G401 (cell line): Measurements from ENCODE around the gene GOLT1A. TPM values are rescaled to one million over a fixed set of nuclear protein-coding genes. Genes with fewer than 3 reads are reported as not detected.
A peak's percentile ranks its signal among the peaks of the same experiment; 100 is the strongest.

Experiments used
- DNase-seq: peaks from one replicate; pipeline ENCODE4 v3.0.0-alpha.2; 2015; ENCODE audit warnings: low spot score
- in situ Hi-C: cut with HindIII; loops from 2 replicates; pipeline ENCODE4 v1.10.0; 2016; ENCODE audit warnings: low sequenced_read_pairs, mixed read lengths
- total RNA-seq: library from RNA; depleted of rRNA; stranded (reverse); fragments of >200 nt; shearing (Covaris generic); gene quantifications from 2 replicates; pipeline ENCODE4 v1.2.3, GENCODE V29; 2014

The GOLT1A gene
- total RNA-seq, 1 experiment from 2014 or later: not detected

- in situ Hi-C loops: no loop called here
- DNase-seq: peak; percentile 43
Measured at GRCh38 chr1:204222764-204223055, 8.9 kb upstream of the GOLT1A start.

- DNase-seq: no peak
- in situ Hi-C loops: no loop called here
Measured at GRCh38 chr1:204222006-204222763, 8.4 kb upstream of the GOLT1A start.

DNA sequence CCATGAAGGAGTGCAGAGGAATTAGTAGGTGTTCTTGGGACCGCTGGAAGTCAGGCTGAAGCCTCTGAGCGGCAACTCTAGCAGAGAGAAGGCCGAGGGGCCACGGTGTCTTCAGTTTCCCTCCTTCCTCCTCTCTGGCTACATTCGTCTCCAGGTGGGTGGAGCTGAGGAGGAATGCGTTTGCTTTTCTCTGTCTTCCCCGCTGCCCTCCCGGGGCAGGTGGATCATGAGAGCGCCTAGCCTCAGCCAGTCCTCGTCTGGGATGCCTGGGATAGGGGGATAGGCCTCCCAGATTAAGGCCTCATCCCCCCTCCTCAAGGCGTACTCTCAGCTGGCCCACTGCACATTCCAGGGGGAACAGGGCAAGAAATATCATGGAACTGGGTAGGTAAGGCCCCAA is 7.5 kb upstream of the GOLT1A start:
- DNase-seq: no peak
- in situ Hi-C loops: no loop called here

GRCh38 chr1:204219971-204220616 is 6.3 kb upstream of the GOLT1A start:
- DNase-seq: no peak
- in situ Hi-C loops: no loop called here

GRCh38 chr1:204218552-204218951 is 4.8 kb upstream of the GOLT1A start:
- DNase-seq: no peak
- in situ Hi-C loops: no loop called here

- no peak for DNase-seq
- in situ Hi-C loops: no loop called here
Measured at GRCh38 chr1:204217648-204218000, 3.8 kb upstream of the GOLT1A start.

DNA sequence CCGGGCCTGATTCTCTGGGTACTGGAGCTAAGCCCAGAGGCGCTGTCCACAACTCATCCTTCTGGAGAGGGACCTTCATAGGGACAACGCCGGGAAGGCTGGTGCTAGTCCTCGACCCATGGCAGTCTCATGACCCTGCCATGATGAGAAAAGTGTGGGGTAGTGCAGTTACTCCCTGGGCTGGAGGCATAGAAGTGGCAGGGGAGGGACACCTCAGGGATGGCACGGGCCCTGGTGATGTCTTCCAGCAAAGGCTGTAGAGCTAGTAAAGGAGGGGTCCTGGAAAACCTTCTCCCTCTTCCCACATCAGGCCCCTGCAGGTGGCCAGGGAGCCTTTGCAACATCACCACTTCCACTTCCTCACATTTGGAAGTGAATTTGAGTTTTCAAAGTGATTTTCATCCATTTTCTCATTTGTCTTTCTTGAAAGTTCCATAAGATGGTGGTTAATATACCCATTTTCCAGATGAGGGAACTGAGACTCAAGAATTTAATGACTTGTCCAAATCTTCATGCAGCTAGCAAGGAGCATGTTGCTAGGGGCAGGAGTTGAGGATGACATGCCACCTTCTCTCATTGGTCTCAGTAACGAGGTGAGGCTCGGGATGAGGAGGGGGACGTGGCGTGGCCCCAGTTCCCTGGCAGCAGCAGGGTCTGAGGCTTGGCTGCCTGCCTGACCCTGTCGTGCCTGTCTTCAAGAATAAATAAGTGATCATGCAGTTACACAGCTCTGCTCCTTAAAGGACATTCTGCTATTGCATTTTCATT is 3.3 kb upstream of the GOLT1A start:
- in situ Hi-C loops: no loop called here

GRCh38 chr1:204216236-204216635 is 2.4 kb upstream of the GOLT1A start:
- in situ Hi-C loops: no loop called here
- no peak for DNase-seq

More for the DNA sequence above, 3.3 kb upstream of the GOLT1A start:
- DNase-seq: no peak

GRCh38 chr1:204212715-204213114 is 1.1 kb downstream of the GOLT1A start:
- in situ Hi-C loops: no loop called here
- no peak for DNase-seq

- in situ Hi-C loops: no loop called here
- no peak for DNase-seq
Measured at GRCh38 chr1:204211046-204211445, 2.7 kb downstream of the GOLT1A start.

GRCh38 chr1:204207136-204207616 is 6.6 kb downstream of the GOLT1A start:
- in situ Hi-C loops: no loop called here
- peak; percentile 52 for DNase-seq

DNA sequence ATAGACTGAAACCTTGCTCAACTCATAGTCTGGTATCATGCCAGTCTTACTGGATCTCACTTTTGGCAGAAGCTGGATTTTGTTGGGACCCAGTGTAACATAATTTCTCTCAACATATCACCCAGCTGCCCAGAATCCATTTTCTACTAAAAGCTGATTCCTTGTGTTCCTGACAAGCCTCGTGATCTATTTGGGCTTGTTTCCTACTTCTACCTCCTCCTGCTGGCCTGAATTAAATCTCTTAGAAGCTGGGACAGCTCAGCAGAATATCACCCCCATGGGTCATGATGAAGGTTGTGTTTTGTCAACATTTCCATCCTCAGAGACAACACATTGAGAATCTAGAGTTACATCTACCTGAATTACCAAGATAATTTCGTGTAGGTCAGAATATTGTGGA is 7.7 kb downstream of the GOLT1A start:
- in situ Hi-C loops: no loop called here
- DNase-seq: no peak

DNA sequence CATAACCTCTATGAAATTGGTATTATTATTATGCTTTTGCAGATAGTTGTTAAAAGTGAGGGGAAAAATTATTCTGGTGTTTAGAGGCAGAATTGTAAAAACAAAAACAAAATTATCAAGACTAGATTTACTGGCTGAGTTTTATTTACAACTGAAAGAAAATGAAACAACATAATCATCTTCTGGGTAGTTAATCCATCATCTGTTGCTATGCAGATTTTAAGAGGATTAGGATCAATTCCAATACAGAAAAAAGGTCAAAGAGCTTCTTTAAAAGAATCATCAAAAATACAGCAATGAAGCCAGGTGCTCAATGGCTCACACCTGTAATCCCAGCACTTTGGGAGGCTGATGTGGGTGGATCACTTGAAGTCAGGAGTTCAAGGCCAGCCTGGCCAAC is 8.3 kb downstream of the GOLT1A start:
- in situ Hi-C loops: no loop called here
- DNase-seq: no peak

GRCh38 chr1:204204944-204205343 is 8.8 kb downstream of the GOLT1A start:
- in situ Hi-C loops: no loop called here
- no peak for DNase-seq

- no peak for DNase-seq
- in situ Hi-C loops: no loop called here
Measured at GRCh38 chr1:204203206-204203767, 10.5 kb downstream of the GOLT1A start.

DNA sequence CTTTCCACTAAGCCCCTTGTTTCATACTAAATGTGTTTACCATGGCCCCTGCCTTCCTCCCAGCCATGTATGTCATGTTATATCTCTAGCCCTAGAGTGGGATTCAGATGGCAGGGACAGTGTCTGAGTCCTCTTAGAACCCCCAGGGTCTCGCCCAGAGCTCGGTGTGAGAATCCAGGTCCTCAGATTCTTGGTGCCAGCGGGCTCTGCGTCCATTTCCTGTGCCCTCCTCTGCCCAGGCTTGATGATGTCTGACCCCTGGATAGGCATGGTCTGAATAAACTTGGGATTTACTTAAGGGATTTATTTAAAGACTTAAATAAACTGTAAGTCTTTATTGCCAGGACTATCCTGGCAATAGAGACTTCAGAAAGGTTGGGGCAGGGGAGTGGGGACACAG is 11.3 kb downstream of the GOLT1A start:
- in situ Hi-C loops: no loop called here
- no peak for DNase-seq

GRCh38 chr1:204201348-204202040 is 12.3 kb downstream of the GOLT1A start:
- in situ Hi-C loops: no loop called here
- DNase-seq: no peak

GRCh38 chr1:204199579-204199978 is 14.2 kb downstream of the GOLT1A start:
- no peak for DNase-seq
- in situ Hi-C loops: no loop called here
